ENCODE measurements around the gene SLC25A21.
"Not testable (repeated sequence)": the region's sequence is repeated elsewhere in the genome, so short reads cannot be mapped to it uniquely, and the experiment has no call there.

- TF ChIP-seq CTCF (conservative IDR thresholded peaks at IDR 0.05; ENCODE audit: low read depth in 2 of 2); EZH2 (IDR thresholded peaks at IDR 0.05; ENCODE audit: low read depth, unreplicated experiment): not testable (repeated sequence)
These were observed 37.2 kb upstream of the SLC25A21 start for GRCh38 chr14:37209617-37210016.

All from GM23338 (cell line).